Measurements from ENCODE around the gene CPB2.

DNA sequence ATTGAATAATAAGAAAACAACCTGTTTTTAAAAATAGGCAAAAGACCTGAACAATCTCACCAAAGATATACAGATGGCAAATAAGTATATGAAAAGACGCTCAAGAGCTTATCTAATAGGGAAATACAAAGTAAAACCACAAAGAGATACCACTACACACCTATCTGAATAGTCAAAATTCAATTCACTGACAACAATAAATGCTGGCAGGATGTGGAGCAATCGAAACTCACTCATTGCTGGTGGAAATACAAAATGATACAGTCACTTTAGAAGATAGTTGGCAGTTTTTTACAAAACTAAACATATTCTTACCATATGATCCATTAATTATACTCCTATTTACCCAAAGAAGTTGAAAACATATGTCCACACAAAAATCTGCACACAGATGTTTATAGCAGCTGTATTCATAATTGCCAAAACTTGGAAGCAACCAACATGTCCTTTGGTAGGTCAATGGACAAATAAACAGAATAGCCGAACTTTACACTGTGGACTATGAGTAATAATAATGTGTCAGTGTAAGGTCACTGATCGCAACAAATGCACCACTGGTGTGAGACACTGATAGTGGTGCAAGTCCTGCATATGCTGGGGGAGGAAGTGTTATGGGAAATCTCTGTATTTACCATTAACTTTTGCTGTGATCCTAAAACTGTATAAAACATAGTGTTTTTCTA, 73.1 kb downstream of the CPB2 start:
- no peak for TF ChIP-seq RFX5 (IDR thresholded peaks at IDR 0.05; ENCODE audit: borderline replicate concordance, low read depth, low read length)
- no peak for TF ChIP-seq GTF2F1 (IDR thresholded peaks at IDR 0.05; ENCODE audit: borderline replicate concordance, low read depth, low read length)

Measured in H1 (cell line).